GM12878 (cell line): ENCODE data around the gene TPH2. TPM values are rescaled to one million over a fixed set of nuclear protein-coding genes. Genes with fewer than 3 reads are reported as not detected.

ENCODE experiments used
- ATAC-seq: fragments of 200-7000 bp; cut with Tn5 transposase; 3 replicates; pipeline ENCODE4 v1.9.1; 2020; ENCODE audit warnings: mild to moderate bottlenecking, moderate library complexity
- BruUV-seq: library from RNA; stranded (reverse); fragments of 400-500 nt; replicated peaks from 2 replicates; lab custom pipeline; 2021; lab: Mats Ljungman, UMichigan
- CTCF ChIA-PET: fragments of 300-600 bp; sonication (Branson Sonifier 250); formaldehyde crosslinking; extraction: SDS; loops from one replicate; lab custom pipeline; 2021; ENCODE audit warnings: inconsistent platforms; lab: Yijun Ruan, JAX
- POLR2A ChIA-PET: fragments of 350-600 bp; formaldehyde crosslinking; extraction: SDS; loops from one replicate; lab custom pipeline; 2021; ENCODE audit warnings: inconsistent platforms; lab: Charles Lee
- RAD21 ChIA-PET: fragments of 300-600 bp; sonication (Branson Sonifier 250); formaldehyde crosslinking; loops from one replicate; lab custom pipeline; 2023; ENCODE audit warnings: antibody characterized with exemption; ENCODE audit not compliant: unreplicated experiment; lab: Charles Lee
- SMC1A ChIA-PET: fragments of 300-600 bp; sonication (Branson Sonifier 250); formaldehyde crosslinking; loops from one replicate; lab custom pipeline; 2023; ENCODE audit not compliant: unreplicated experiment, uncharacterized antibody; lab: Charles Lee
- DNase-seq: peaks from one replicate; pipeline ENCODE4 v3.0.0-alpha.2; 2011; ENCODE audit warnings: low read depth, low spot score
- FAIRE-seq: peaks from 3 replicates; lab custom pipeline; 2011; peaks lifted over from hg19 to GRCh38; lab: Jason Lieb, UNC
- H2AFZ ChIP-seq: 2 replicates; pipeline ENCODE4 v1.6.0; 2011; ENCODE audit warnings: low read depth, low read length, control low read depth; ENCODE audit not compliant: control insufficient read depth
- H3K27ac ChIP-seq: 2 replicates; pipeline ENCODE4 v1.5.1; 2011; ENCODE audit warnings: control low read depth; ENCODE audit not compliant: control insufficient read depth, insufficient read depth
- H3K27me3 ChIP-seq, 2 experiments: replicated peaks in 1 of 2; 2 replicates each; pipeline versions ENCODE4 v1.6.0 to v1.6.1; 2011; ENCODE audit warnings: low read length in 1 of 2; ENCODE audit not compliant: control insufficient read depth in 2 of 2, insufficient read depth in 2 of 2
- H3K36me3 ChIP-seq, 2 experiments: 2 replicates each; pipeline ENCODE4 v1.5.1; 2011; ENCODE audit warnings: low read length in 1 of 2; ENCODE audit not compliant: control insufficient read depth in 2 of 2, insufficient read depth in 2 of 2
- H3K4me1 ChIP-seq: 2 replicates; pipeline ENCODE4 v1.6.1; 2011; ENCODE audit warnings: mild to moderate bottlenecking, low read length, moderate library complexity, mixed read lengths; ENCODE audit not compliant: control insufficient read depth, insufficient read depth
- H3K4me2 ChIP-seq: 2 replicates; pipeline ENCODE4 v1.6.0; 2011; ENCODE audit warnings: control low read depth; ENCODE audit not compliant: control insufficient read depth, insufficient read depth
- H3K4me3 ChIP-seq: fragments of 200-600 bp; sonication (generic); 2 replicates; pipeline ENCODE4 v1.5.1; 2016
- H3K79me2 ChIP-seq: 2 replicates; pipeline ENCODE4 v1.6.0; 2011; ENCODE audit warnings: low read length; ENCODE audit not compliant: control insufficient read depth, insufficient read depth
- H3K9ac ChIP-seq: 2 replicates; pipeline ENCODE4 v1.8.0; 2011; ENCODE audit warnings: low read length, control low read depth, mixed read lengths; ENCODE audit not compliant: control insufficient read depth, insufficient read depth
- H3K9me3 ChIP-seq: replicated peaks from 3 replicates; pipeline ENCODE4 v1.5.1; 2011; ENCODE audit warnings: mild to moderate bottlenecking, low read length; ENCODE audit not compliant: control insufficient read depth, insufficient read depth
- H4K20me1 ChIP-seq: 2 replicates; pipeline ENCODE4 v1.6.0; 2011; ENCODE audit not compliant: control insufficient read depth, insufficient read depth
- ASH2L ChIP-seq: fragments of 300-600, 200-600 bp; sonication (generic); IDR thresholded peaks from 2 replicates; pipeline ENCODE4 v1.6.1; 2017; ENCODE audit warnings: low read depth, mild to moderate bottlenecking, borderline replicate concordance
- BHLHE40 ChIP-seq, 2 experiments: fragments of 450-650 bp in 1 of 2; IDR thresholded peaks; 2 replicates each; pipeline ENCODE4 v1.6.1; 2011 to 2017; ENCODE audit warnings: low read depth in 2 of 2, borderline replicate concordance in 1 of 2, improper control_type of control experiment in 1 of 2, low read length in 1 of 2, mild to moderate bottlenecking in 1 of 2
- CBX5 ChIP-seq: sonication (generic); IDR thresholded peaks from 2 replicates; pipeline ENCODE4 v1.6.1; 2016; ENCODE audit warnings: low read depth, moderate library complexity, mild to moderate bottlenecking, inconsistent platforms
- CREB1 ChIP-seq: IDR thresholded peaks from 2 replicates; pipeline ENCODE4 v1.6.1; 2012; ENCODE audit warnings: low read depth, mild to moderate bottlenecking, inconsistent platforms
- ETV6 ChIP-seq, 2 experiments: fragments of 450-650 bp in 1 of 2; IDR thresholded peaks in 1 of 2; conservative IDR thresholded peaks in 1 of 2; 2 replicates each; pipeline ENCODE4 v1.6.1; 2014; ENCODE audit warnings: antibody characterized with exemption in 1 of 2, borderline replicate concordance in 1 of 2, low read depth in 1 of 2, mild to moderate bottlenecking in 1 of 2, moderate library complexity in 1 of 2
- HDAC6 ChIP-seq: fragments of 200-600 bp; sonication (generic); IDR thresholded peaks from one replicate; pipeline ENCODE4 v1.8.0; 2017; ENCODE audit warnings: antibody characterized with exemption; ENCODE audit not compliant: unreplicated experiment
- NFXL1 ChIP-seq: fragments of 450-650 bp; IDR thresholded peaks from 2 replicates; pipeline ENCODE4 v1.6.1; 2017; ENCODE audit warnings: antibody characterized with exemption, mild to moderate bottlenecking, borderline replicate concordance
- NFYB ChIP-seq: IDR thresholded peaks from 2 replicates; pipeline ENCODE4 v1.6.1; 2011; ENCODE audit warnings: low read depth, mild to moderate bottlenecking, low read length, improper control_type of control experiment, moderate library complexity; ENCODE audit not compliant: insufficient read depth
- PML ChIP-seq: IDR thresholded peaks from 2 replicates; pipeline ENCODE4 v1.6.1; 2012; ENCODE audit warnings: low read length, inconsistent platforms
- POLR2A ChIP-seq: IDR thresholded peaks from 2 replicates; pipeline ENCODE4 v1.6.1; 2011; ENCODE audit warnings: low read depth, mild to moderate bottlenecking, low read length
- RUNX3 ChIP-seq: IDR thresholded peaks from 2 replicates; pipeline ENCODE4 v1.6.1; 2012; ENCODE audit warnings: low read length, inconsistent platforms
- STAT1 ChIP-seq: fragments of 450-650 bp; conservative IDR thresholded peaks from 2 replicates; pipeline ENCODE4 v1.6.1; 2014; ENCODE audit warnings: antibody characterized with exemption, mild to moderate bottlenecking
- WGBS: methylation state at CpG from one replicate; pipeline ENCODE4 v1.1.6; 2016; ENCODE audit warnings: low lambda C conversion rate; ENCODE audit not compliant: insufficient replicate concordance, insufficient coverage; ENCODE audit errors: missing lambda C conversion rate; 5-methylcytosine and 5-hydroxymethylcytosine counted together
- in situ Hi-C: fragments of 300-500 bp; cut with MboI; formaldehyde crosslinking; loops from 9 replicates; pipeline ENCODE4 v1.14.3; 2018; ENCODE audit warnings: mixed read lengths
- intact Hi-C: fragments of 100-400 bp; cut with micrococcal nuclease; formaldehyde crosslinking; loops from one replicate; pipeline ENCODE4 v1.14.2; 2022; ENCODE audit not compliant: unreplicated experiment
- polyA plus RNA-seq, 11 experiments: library from polyadenylated mRNA; depleted of rRNA in 4 of 11; unstranded in 6 of 11; stranded (reverse) in 5 of 11; fragments of >200 nt; fragmentation: Nextera tagmentation in 4 of 11; fragmentation: Illumina TruSeq in 1 of 11; extraction: Ambion mirVana in 4 of 11; extraction: Trizol in 1 of 11; gene quantifications; 1 replicate in 1 of 11; 2 replicates in 10 of 11; pipeline versions ENCODE4 v1.2.1 to v1.2.3, GENCODE V29; 2011 to 2016; ENCODE audit warnings: inconsistent platforms in 2 of 11, missing spikeins in 2 of 11, low read depth in 1 of 11
- total RNA-seq, 4 experiments: library from RNA; depleted of rRNA in 3 of 4; stranded (reverse); fragments of >200 nt in 3 of 4; fragmentation: Illumina TruSeq in 1 of 4; extraction: Trizol in 1 of 4; gene quantifications; 2 replicates each; pipeline versions ENCODE4 v1.2.1 to v1.2.3, GENCODE V29; 2013 to 2021
- TF ChIP-seq, protein P1 (sequence below): fragments of 450-650 bp; formaldehyde crosslinking; IDR thresholded peaks from 2 replicates; pipeline ENCODE4 v1.4.0; 2022; ENCODE audit warnings: mild to moderate bottlenecking, moderate library complexity
- TF ChIP-seq, protein P2 (sequence below): IDR thresholded peaks from 2 replicates; pipeline ENCODE4 v1.6.1; 2011; ENCODE audit warnings: low read depth, mild to moderate bottlenecking, low read length, moderate library complexity, borderline replicate concordance; ENCODE audit errors: extremely low read depth
- TF ChIP-seq, protein P3 (sequence below): fragments of 450-650 bp; formaldehyde crosslinking; IDR thresholded peaks from 2 replicates; pipeline ENCODE4 v1.5.0; 2022; ENCODE audit warnings: mild to moderate bottlenecking, missing genetic modification characterization

TPH2 gene
- total and polyA plus RNA-seq, 10 of the 15 experiments (the other 5 are each of a cell fraction or from before 2014, with no cell fraction given): not detected

DNA sequence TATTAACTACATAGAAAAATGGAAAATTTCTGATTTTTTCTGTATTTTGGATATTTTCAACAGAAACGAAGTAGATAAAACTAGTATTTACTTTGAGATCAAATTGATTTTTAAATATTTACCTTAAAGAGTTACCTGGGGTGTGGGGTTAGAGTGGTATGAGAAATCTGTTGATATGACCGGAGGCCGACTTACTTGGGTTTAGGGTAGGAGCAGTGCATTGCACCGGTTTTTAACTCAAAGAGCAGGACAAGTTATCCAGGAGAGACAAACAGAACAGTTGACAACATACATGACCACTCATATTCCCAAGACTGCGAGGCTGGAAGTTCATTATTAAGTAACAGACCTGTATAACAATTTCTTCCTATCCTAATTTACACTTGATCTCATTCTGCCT is 31.4 kb downstream of the TPH2 start (continued):
- TF ChIP-seq, protein P1, sequence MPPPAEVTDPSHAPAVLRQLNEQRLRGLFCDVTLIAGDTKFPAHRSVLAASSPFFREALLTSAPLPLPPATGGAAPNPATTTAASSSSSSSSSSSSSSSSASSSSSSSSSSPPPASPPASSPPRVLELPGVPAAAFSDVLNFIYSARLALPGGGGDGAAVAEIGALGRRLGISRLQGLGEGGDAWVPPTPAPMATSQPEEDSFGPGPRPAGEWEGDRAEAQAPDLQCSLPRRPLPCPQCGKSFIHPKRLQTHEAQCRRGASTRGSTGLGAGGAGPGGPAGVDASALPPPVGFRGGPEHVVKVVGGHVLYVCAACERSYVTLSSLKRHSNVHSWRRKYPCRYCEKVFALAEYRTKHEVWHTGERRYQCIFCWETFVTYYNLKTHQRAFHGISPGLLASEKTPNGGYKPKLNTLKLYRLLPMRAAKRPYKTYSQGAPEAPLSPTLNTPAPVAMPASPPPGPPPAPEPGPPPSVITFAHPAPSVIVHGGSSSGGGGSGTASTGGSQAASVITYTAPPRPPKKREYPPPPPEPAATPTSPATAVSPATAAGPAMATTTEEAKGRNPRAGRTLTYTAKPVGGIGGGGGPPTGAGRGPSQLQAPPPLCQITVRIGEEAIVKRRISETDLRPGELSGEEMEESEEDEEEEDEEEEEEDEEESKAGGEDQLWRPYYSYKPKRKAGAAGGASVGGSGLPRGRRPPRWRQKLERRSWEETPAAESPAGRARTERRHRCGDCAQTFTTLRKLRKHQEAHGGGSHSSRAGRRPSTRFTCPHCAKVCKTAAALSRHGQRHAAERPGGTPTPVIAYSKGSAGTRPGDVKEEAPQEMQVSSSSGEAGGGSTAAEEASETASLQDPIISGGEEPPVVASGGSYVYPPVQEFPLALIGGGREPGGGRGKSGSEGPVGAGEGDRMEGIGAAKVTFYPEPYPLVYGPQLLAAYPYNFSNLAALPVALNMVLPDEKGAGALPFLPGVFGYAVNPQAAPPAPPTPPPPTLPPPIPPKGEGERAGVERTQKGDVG: no peak
- TF ChIP-seq NFXL1 (no peak), ASH2L (no peak), ETV6 (conservative IDR thresholded peaks at IDR 0.05 in 1 of 2, IDR thresholded peaks at IDR 0.05 in 1 of 2; ENCODE audit: borderline replicate concordance in 1 of 2, low read depth in 1 of 2) (no peak), POLR2A (no peak), STAT1 (no peak)

DNA sequence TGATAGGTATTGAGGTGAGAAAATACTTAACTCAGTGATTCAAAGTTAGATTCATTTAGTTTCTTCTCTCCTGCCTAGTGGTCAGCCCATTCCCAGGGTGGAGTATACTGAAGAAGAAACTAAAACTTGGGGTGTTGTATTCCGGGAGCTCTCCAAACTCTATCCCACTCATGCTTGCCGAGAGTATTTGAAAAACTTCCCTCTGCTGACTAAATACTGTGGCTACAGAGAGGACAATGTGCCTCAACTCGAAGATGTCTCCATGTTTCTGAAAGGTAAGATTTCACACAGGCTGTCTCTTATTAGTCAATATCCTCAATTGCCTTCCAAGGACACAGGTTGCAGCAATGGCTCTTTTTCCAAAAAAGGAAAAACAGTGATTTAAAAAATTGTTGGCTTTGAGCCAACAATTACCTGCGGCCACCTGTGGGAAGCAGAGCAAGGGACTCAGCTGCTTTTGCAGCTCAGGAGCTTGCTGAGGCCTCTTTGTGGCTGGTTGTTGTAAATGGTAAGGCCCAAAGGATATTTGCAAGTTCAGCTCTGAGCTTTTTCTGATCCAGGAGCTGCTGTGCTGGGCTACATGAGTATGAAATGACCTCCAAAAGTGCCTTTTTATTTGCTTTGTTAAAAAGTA is 33.9 kb downstream of the TPH2 start:
- DNase-seq (no peak), ATAC-seq (no peak), FAIRE-seq (no peak)
- no peaks in the 10 kb centered on the region; a peak in 1 of 4 replicates for H3K27me3 ChIP-seq
- H3K27ac ChIP-seq: no peak overlapping the region
- CTCF ChIA-PET: no interaction called here
- POLR2A ChIA-PET: no interaction called here
- RAD21 ChIA-PET: no interaction called here
- in situ Hi-C loops: no loop called here
- no peaks in the 10 kb centered on the region for H3K9me3 ChIP-seq
- H4K20me1 ChIP-seq: no peaks in the 10 kb centered on the region
- H3K9ac ChIP-seq: no peak overlapping the region
- H3K4me3 ChIP-seq: no peak overlapping the region
- no TSS peak for BruUV-seq
- no peak overlapping the region for H2AFZ ChIP-seq
- intact Hi-C loops: no loop called here
- H3K4me1 ChIP-seq: no peaks in the 10 kb centered on the region
- no peaks in the 10 kb centered on the region for H3K79me2 ChIP-seq
- no peak overlapping the region for H3K4me2 ChIP-seq
- 11% methylated on average over 4 of the region's 4 CpGs for WGBS
- H3K36me3 ChIP-seq: no peaks in the 10 kb centered on the region
- SMC1A ChIA-PET: no interaction called here
- no peak for TF ChIP-seq BHLHE40 (IDR thresholded peaks at IDR 0.05; ENCODE audit: borderline replicate concordance in 1 of 2, low read depth in 2 of 2, low read length in 1 of 2)
- no peak for TF ChIP-seq PML
- TF ChIP-seq, protein P2, sequence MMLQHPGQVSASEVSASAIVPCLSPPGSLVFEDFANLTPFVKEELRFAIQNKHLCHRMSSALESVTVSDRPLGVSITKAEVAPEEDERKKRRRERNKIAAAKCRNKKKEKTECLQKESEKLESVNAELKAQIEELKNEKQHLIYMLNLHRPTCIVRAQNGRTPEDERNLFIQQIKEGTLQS: no peak
- TF ChIP-seq HDAC6: no peak
- no peak for TF ChIP-seq NFYB
- TF ChIP-seq, protein P3, sequence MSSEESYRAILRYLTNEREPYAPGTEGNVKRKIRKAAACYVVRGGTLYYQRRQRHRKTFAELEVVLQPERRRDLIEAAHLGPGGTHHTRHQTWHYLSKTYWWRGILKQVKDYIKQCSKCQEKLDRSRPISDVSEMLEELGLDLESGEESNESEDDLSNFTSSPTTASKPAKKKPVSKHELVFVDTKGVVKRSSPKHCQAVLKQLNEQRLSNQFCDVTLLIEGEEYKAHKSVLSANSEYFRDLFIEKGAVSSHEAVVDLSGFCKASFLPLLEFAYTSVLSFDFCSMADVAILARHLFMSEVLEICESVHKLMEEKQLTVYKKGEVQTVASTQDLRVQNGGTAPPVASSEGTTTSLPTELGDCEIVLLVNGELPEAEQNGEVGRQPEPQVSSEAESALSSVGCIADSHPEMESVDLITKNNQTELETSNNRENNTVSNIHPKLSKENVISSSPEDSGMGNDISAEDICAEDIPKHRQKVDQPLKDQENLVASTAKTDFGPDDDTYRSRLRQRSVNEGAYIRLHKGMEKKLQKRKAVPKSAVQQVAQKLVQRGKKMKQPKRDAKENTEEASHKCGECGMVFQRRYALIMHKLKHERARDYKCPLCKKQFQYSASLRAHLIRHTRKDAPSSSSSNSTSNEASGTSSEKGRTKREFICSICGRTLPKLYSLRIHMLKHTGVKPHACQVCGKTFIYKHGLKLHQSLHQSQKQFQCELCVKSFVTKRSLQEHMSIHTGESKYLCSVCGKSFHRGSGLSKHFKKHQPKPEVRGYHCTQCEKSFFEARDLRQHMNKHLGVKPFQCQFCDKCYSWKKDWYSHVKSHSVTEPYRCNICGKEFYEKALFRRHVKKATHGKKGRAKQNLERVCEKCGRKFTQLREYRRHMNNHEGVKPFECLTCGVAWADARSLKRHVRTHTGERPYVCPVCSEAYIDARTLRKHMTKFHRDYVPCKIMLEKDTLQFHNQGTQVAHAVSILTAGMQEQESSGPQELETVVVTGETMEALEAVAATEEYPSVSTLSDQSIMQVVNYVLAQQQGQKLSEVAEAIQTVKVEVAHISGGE: no peak
- TF ChIP-seq RUNX3: no peak
- no peak for TF ChIP-seq CREB1
- TF ChIP-seq CBX5: no peak
